K562 (cell line): ENCODE data around the gene CRIP1. TPM values are rescaled to one million over a fixed set of nuclear protein-coding genes. Genes with fewer than 3 reads are reported as not detected.

ENCODE experiments used
- U2AF1 ChIP-seq: fragments of 200-400 bp; formaldehyde crosslinking; optimal IDR thresholded peaks from 2 replicates; pipeline ENCODE3; 2017; ENCODE audit warnings: mild to moderate bottlenecking, low read depth, low read length, moderate library complexity
- polyA plus RNA-seq, 8 experiments: library from polyadenylated mRNA; depleted of rRNA in 4 of 8; stranded (reverse) in 5 of 8; unstranded in 3 of 8; fragments of >200 nt; fragmentation: Nextera tagmentation in 2 of 8; fragmentation: Illumina TruSeq in 1 of 8; extraction: Ambion mirVana in 2 of 8; extraction: Trizol in 1 of 8; gene quantifications; 2 replicates each; pipeline versions ENCODE4 v1.2.1 to v1.2.3, GENCODE V29; 2011 to 2014; ENCODE audit warnings: inconsistent platforms in 1 of 8, missing spikeins in 1 of 8
- total RNA-seq, 7 experiments: library from RNA; depleted of rRNA in 6 of 7; stranded (reverse); fragments of >200 nt in 6 of 7; fragmentation: Illumina TruSeq in 2 of 7; extraction: Trizol in 2 of 7; gene quantifications; 2 replicates each; pipeline versions ENCODE4 v1.2.1 to v1.2.3, GENCODE V29; 2011 to 2021; ENCODE audit warnings: low replicate concordance in 1 of 7
- TF ChIP-seq, protein P1 (sequence below), 2 experiments: fragments of 450-650 bp; formaldehyde crosslinking in 1 of 2; IDR thresholded peaks; 2 replicates each; pipeline versions ENCODE4 v1.4.0 to v1.6.1; 2014 to 2020; ENCODE audit warnings: mild to moderate bottlenecking in 2 of 2, borderline replicate concordance in 1 of 2, low read depth in 1 of 2
- TF ChIP-seq, protein P2 (sequence below): fragments of 450-650 bp; IDR thresholded peaks from 2 replicates; pipeline ENCODE4 v1.6.1; 2017; ENCODE audit warnings: antibody characterized with exemption, mild to moderate bottlenecking

Gene CRIP1
- total and polyA plus RNA-seq, 9 of the 15 experiments (the other 6 are each of a cell fraction or from before 2014, with no cell fraction given), result 0.11 to 0.58 (median 0.14) TPM; not detected in 6

DNA sequence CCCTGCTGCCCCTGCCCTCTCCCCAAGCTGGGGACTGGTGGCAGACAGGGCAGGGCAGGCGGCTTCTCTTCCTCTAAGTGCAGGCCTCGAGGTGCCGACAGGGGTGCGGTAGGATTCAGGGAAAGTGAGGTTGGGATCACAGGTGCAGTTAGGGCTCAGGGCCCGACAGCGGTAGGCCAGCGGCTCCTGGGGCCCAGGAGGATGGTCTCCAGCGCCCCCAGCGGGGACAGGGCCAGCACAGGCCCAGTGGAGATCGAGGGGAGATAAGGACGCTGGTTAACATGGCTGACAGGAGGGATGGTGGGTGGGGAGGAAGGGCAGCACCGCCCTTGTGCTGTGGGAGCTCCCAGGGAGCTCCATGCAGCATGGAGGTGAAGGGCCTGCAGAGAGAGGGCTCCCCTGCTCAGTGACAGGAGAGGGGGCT, 935 bp upstream of the CRIP1 start (continued):
- TF ChIP-seq, protein P1, sequence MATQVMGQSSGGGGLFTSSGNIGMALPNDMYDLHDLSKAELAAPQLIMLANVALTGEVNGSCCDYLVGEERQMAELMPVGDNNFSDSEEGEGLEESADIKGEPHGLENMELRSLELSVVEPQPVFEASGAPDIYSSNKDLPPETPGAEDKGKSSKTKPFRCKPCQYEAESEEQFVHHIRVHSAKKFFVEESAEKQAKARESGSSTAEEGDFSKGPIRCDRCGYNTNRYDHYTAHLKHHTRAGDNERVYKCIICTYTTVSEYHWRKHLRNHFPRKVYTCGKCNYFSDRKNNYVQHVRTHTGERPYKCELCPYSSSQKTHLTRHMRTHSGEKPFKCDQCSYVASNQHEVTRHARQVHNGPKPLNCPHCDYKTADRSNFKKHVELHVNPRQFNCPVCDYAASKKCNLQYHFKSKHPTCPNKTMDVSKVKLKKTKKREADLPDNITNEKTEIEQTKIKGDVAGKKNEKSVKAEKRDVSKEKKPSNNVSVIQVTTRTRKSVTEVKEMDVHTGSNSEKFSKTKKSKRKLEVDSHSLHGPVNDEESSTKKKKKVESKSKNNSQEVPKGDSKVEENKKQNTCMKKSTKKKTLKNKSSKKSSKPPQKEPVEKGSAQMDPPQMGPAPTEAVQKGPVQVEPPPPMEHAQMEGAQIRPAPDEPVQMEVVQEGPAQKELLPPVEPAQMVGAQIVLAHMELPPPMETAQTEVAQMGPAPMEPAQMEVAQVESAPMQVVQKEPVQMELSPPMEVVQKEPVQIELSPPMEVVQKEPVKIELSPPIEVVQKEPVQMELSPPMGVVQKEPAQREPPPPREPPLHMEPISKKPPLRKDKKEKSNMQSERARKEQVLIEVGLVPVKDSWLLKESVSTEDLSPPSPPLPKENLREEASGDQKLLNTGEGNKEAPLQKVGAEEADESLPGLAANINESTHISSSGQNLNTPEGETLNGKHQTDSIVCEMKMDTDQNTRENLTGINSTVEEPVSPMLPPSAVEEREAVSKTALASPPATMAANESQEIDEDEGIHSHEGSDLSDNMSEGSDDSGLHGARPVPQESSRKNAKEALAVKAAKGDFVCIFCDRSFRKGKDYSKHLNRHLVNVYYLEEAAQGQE (IDR thresholded peaks at IDR 0.05; ENCODE audit: borderline replicate concordance), result no peak
- TF ChIP-seq, protein P1 (CRISPR knock-in tag; IDR thresholded peaks at IDR 0.05; ENCODE audit: low read depth), result no peak
- no peak for TF ChIP-seq U2AF1
- TF ChIP-seq, protein P2, sequence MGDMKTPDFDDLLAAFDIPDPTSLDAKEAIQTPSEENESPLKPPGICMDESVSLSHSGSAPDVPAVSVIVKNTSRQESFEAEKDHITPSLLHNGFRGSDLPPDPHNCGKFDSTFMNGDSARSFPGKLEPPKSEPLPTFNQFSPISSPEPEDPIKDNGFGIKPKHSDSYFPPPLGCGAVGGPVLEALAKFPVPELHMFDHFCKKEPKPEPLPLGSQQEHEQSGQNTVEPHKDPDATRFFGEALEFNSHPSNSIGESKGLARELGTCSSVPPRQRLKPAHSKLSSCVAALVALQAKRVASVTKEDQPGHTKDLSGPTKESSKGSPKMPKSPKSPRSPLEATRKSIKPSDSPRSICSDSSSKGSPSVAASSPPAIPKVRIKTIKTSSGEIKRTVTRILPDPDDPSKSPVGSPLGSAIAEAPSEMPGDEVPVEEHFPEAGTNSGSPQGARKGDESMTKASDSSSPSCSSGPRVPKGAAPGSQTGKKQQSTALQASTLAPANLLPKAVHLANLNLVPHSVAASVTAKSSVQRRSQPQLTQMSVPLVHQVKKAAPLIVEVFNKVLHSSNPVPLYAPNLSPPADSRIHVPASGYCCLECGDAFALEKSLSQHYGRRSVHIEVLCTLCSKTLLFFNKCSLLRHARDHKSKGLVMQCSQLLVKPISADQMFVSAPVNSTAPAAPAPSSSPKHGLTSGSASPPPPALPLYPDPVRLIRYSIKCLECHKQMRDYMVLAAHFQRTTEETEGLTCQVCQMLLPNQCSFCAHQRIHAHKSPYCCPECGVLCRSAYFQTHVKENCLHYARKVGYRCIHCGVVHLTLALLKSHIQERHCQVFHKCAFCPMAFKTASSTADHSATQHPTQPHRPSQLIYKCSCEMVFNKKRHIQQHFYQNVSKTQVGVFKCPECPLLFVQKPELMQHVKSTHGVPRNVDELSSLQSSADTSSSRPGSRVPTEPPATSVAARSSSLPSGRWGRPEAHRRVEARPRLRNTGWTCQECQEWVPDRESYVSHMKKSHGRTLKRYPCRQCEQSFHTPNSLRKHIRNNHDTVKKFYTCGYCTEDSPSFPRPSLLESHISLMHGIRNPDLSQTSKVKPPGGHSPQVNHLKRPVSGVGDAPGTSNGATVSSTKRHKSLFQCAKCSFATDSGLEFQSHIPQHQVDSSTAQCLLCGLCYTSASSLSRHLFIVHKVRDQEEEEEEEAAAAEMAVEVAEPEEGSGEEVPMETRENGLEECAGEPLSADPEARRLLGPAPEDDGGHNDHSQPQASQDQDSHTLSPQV, result no peak
